ENCODE data around the gene SKIC3. TPM values are rescaled to one million over a fixed set of nuclear protein-coding genes. Genes with fewer than 3 reads are reported as not detected.

Gene SKIC3
- total RNA-seq, 1 experiment from 2014 or later: 102 TPM

GRCh38 chr5:95511606-95512005, 43.2 kb downstream of the SKIC3 start:
- CTCF ChIA-PET: no interaction called here
- intact Hi-C loops (cut with micrococcal nuclease; ENCODE audit: unreplicated experiment): no loop called here
- TF ChIP-seq CTCF (IDR thresholded peaks at IDR 0.05; ENCODE audit: unreplicated experiment): no peak
- Mint-ChIP-seq H3K27me3 (ENCODE audit: unreplicated experiment) (no peaks in the 10 kb centered on the region), H3K9me3 (ENCODE audit: low read depth, unreplicated experiment) (no peaks in the 10 kb centered on the region), H3K4me1 (ENCODE audit: low read depth, unreplicated experiment) (peaks cover 8% of the 10 kb centered on the region), H3K27ac (ENCODE audit: unreplicated experiment) (no peak overlapping the region), H3K36me3 (ENCODE audit: insufficient read depth, unreplicated experiment) (peaks cover 28% of the 10 kb centered on the region), H3K4me3 (ENCODE audit: low read depth, unreplicated experiment) (no peak overlapping the region)
- DNase-seq: no peak
- BruUV-seq (replicated peaks): no TSS peak

GRCh38 chr5:95508550-95508949, 46.2 kb downstream of the SKIC3 start:
- no peak for TF ChIP-seq CTCF (IDR thresholded peaks at IDR 0.05; ENCODE audit: unreplicated experiment)
- H3K27me3 Mint-ChIP-seq (ENCODE audit: unreplicated experiment): no peaks in the 10 kb centered on the region
- H3K4me1 Mint-ChIP-seq (ENCODE audit: low read depth, unreplicated experiment): peaks cover 8% of the 10 kb centered on the region
- H3K9me3 Mint-ChIP-seq (ENCODE audit: low read depth, unreplicated experiment): no peaks in the 10 kb centered on the region
- intact Hi-C loops (cut with micrococcal nuclease; ENCODE audit: unreplicated experiment): loop anchor here (5.0 kb wide), 1 partner anchor 541 kb away; no protein-coding TSS in a partner anchor
- CTCF ChIA-PET: no interaction called here
- no peak overlapping the region for H3K4me3 Mint-ChIP-seq (ENCODE audit: low read depth, unreplicated experiment)
- H3K36me3 Mint-ChIP-seq (ENCODE audit: insufficient read depth, unreplicated experiment): peaks cover 25% of the 10 kb centered on the region
- DNase-seq: no peak
- BruUV-seq (replicated peaks): no TSS peak
- H3K27ac Mint-ChIP-seq (ENCODE audit: unreplicated experiment): no peak overlapping the region

Other genes starting within 250 kb of the SKIC3 start
- gene FAM81B, start 163.6 kb downstream of the SKIC3 start, total RNA-seq (2022): not detected in 2 replicates
- 6.6 and 7.1 TPM in 2 replicates for gene ARSK, start 124 bp upstream of the SKIC3 start, total RNA-seq (2022)
- 0.17 and 0.24 TPM in 2 replicates for gene GPR150, start 65.1 kb upstream of the SKIC3 start, total RNA-seq (2022)
- 1.8 and 2.9 TPM in 2 replicates for gene RFESD, start 91.8 kb upstream of the SKIC3 start, total RNA-seq (2022)
- 0.44 TPM in 1 of 2 replicates, not detected in the other for gene SPATA9, start 128.0 kb upstream of the SKIC3 start, total RNA-seq (2022)
- 29.5 and 41.1 TPM in 2 replicates for gene RHOBTB3, start 176.4 kb upstream of the SKIC3 start, total RNA-seq (2022)

All from Calu3 (cell line).